GM12801 (cell line): ENCODE results near the gene BNIP2.

Experiments
- CTCF ChIP-seq: IDR thresholded peaks from one replicate; pipeline ENCODE4 v1.5.1; 2011; ENCODE audit warnings: control low read depth; ENCODE audit not compliant: insufficient read length; ENCODE audit errors: extremely low read depth

Gene BNIP2

GRCh38 chr15:59674361-59674877 is 14.7 kb downstream of the BNIP2 start:
- TF ChIP-seq CTCF: no peak

- TF ChIP-seq CTCF: no peak
Measured at GRCh38 chr15:59668556-59668955, 20.6 kb downstream of the BNIP2 start.

GRCh38 chr15:59662260-59662659 is 26.9 kb downstream of the BNIP2 start:
- TF ChIP-seq CTCF: no peak

- TF ChIP-seq CTCF: no peak
Measured at GRCh38 chr15:59659366-59659765, 29.8 kb downstream of the BNIP2 start.

- no peak for TF ChIP-seq CTCF
Measured at GRCh38 chr15:59657635-59658125, 31.4 kb downstream of the BNIP2 start.

GRCh38 chr15:59656897-59657634 is 32.1 kb downstream of the BNIP2 start, which contains the start of gene GTF2A2:
Gene GTF2A2, minus strand, starts transcription at chr15:59657515. Its CDS starts 5,238 bp downstream, at chr15:59652277.
- no peak for TF ChIP-seq CTCF

- TF ChIP-seq CTCF: no peak
Measured at GRCh38 chr15:59654046-59654445, 35.1 kb downstream of the BNIP2 start.
